K562 (cell line): Measurements from ENCODE around the gene TXNDC8. TPM values are rescaled to one million over a fixed set of nuclear protein-coding genes. Genes with fewer than 3 reads are reported as not detected.

Experiments
- BCLAF1 ChIP-seq, 2 experiments: fragments of 450-650 bp in 1 of 2; IDR thresholded peaks; 2 replicates each; pipeline ENCODE4 v1.6.1; 2011 to 2017; ENCODE audit warnings: low read depth in 2 of 2, antibody characterized with exemption in 1 of 2, borderline replicate concordance in 1 of 2, low read length in 1 of 2, mild to moderate bottlenecking in 1 of 2, mixed read lengths in 1 of 2; ENCODE audit not compliant: control insufficient read depth in 1 of 2
- BHLHE40 ChIP-seq: IDR thresholded peaks from 2 replicates; pipeline ENCODE4 v1.6.1; 2011; ENCODE audit warnings: low read length, improper control_type of control experiment
- BRD9 ChIP-seq: fragments of 450-650 bp; IDR thresholded peaks from 2 replicates; pipeline ENCODE4 v1.6.1; 2018; ENCODE audit warnings: low read depth; ENCODE audit not compliant: partially characterized antibody
- CBX3 ChIP-seq, 2 experiments: IDR thresholded peaks; 1 replicate in 1 of 2; 2 replicates in 1 of 2; pipeline ENCODE4 v1.6.1; 2012; ENCODE audit warnings: inconsistent platforms in 2 of 2, low read length in 2 of 2, borderline replicate concordance in 1 of 2, control low read depth in 1 of 2
- CHD1 ChIP-seq: fragments of 200-600 bp; sonication (generic); IDR thresholded peaks from one replicate; pipeline ENCODE4 v1.6.1; 2012; ENCODE audit warnings: mild to moderate bottlenecking, moderate library complexity, low read length, inconsistent platforms
- CREB3 ChIP-seq: fragments of 450-650 bp; conservative IDR thresholded peaks from 2 replicates; pipeline ENCODE4 v1.6.1; 2016; ENCODE audit warnings: missing genetic modification characterization, low read depth, mild to moderate bottlenecking, missing compliant biosample characterization, moderate library complexity
- HNRNPLL ChIP-seq: fragments of 200-400 bp; formaldehyde crosslinking; IDR thresholded peaks from 2 replicates; pipeline ENCODE4 v1.6.1; 2017; ENCODE audit warnings: low read length, low read depth, mild to moderate bottlenecking; ENCODE audit not compliant: poor library complexity, severe bottlenecking
- LCOR ChIP-seq: sonication (generic); formaldehyde crosslinking; IDR thresholded peaks from 2 replicates; pipeline ENCODE4 v1.8.0; 2022; ENCODE audit warnings: mild to moderate bottlenecking, missing genetic modification reagents
- POLR2B ChIP-seq: fragments of 450-650 bp; IDR thresholded peaks from 2 replicates; pipeline ENCODE4 v1.6.1; 2018; ENCODE audit warnings: low read depth; ENCODE audit not compliant: partially characterized antibody
- RHOXF2B ChIP-seq: fragments of 250-450 bp; sonication (Bioruptor Pico); conservative IDR thresholded peaks from 2 replicates; pipeline ENCODE4 v1.5.1; 2021
- SOX6 ChIP-seq: fragments of 450-650 bp; IDR thresholded peaks from 2 replicates; pipeline ENCODE4 v1.6.1; 2014; ENCODE audit warnings: mild to moderate bottlenecking
- ZNF57 ChIP-seq: fragments of 450-650 bp; formaldehyde crosslinking; IDR thresholded peaks from 2 replicates; pipeline ENCODE4 v1.4.0; 2020; ENCODE audit warnings: mild to moderate bottlenecking, moderate library complexity
- polyA plus RNA-seq, 8 experiments: library from polyadenylated mRNA; depleted of rRNA in 4 of 8; stranded (reverse) in 5 of 8; unstranded in 3 of 8; fragments of >200 nt; fragmentation: Nextera tagmentation in 2 of 8; fragmentation: Illumina TruSeq in 1 of 8; extraction: Ambion mirVana in 2 of 8; extraction: Trizol in 1 of 8; gene quantifications; 2 replicates each; pipeline versions ENCODE4 v1.2.1 to v1.2.3, GENCODE V29; 2011 to 2014; ENCODE audit warnings: inconsistent platforms in 1 of 8, missing spikeins in 1 of 8
- total RNA-seq, 7 experiments: library from RNA; depleted of rRNA in 6 of 7; stranded (reverse); fragments of >200 nt in 6 of 7; fragmentation: Illumina TruSeq in 2 of 7; extraction: Trizol in 2 of 7; gene quantifications; 2 replicates each; pipeline versions ENCODE4 v1.2.1 to v1.2.3, GENCODE V29; 2011 to 2021; ENCODE audit warnings: low replicate concordance in 1 of 7
- TF ChIP-seq, protein P1 (sequence below): fragments of 250-450 bp; sonication (Bioruptor Pico); IDR thresholded peaks from 2 replicates; pipeline ENCODE4 v1.5.0; 2020; ENCODE audit warnings: mild to moderate bottlenecking, borderline replicate concordance
- TF ChIP-seq, protein P2 (sequence below), 2 experiments: fragments of 450-650 bp; conservative IDR thresholded peaks; 2 replicates each; pipeline ENCODE4 v1.6.1; 2017; ENCODE audit warnings: mild to moderate bottlenecking in 2 of 2, moderate library complexity in 2 of 2
- TF ChIP-seq, protein P3 (sequence below): fragments of 250-450 bp; sonication (Bioruptor Pico); IDR thresholded peaks from 2 replicates; pipeline ENCODE4 v1.8.0; 2022; ENCODE audit warnings: moderate library complexity, mild to moderate bottlenecking, inconsistent platforms
- TF ChIP-seq, protein P4 (sequence below): sonication (generic); formaldehyde crosslinking; IDR thresholded peaks from 2 replicates; pipeline ENCODE4 v1.8.0; 2023; ENCODE audit warnings: mild to moderate bottlenecking, missing genetic modification reagents

Gene TXNDC8
- total and polyA plus RNA-seq, 9 of the 15 experiments (the other 6 are each of a cell fraction or from before 2014, with no cell fraction given) = not detected

GRCh38 chr9:110257097-110257841 is 80.4 kb downstream of the TXNDC8 start (continued):
- TF ChIP-seq RHOXF2B (CRISPR knock-in tag) (0 out of 2 replicates have a peak, but pooled peaks have one; percentile 67), HNRNPLL (peak; percentile 5), CHD1 (peak; percentile 70), BHLHE40 (no peak), BRD9 (peak; percentile 90), ZNF57 (CRISPR knock-in tag) (0 out of 2 replicates have a peak, but pooled peaks have one; percentile 2), CREB3 (0 out of 2 replicates have a peak, but pooled peaks have one; percentile 62), BCLAF1 (IDR thresholded peaks at IDR 0.05; ENCODE audit: borderline replicate concordance in 1 of 2, control insufficient read depth in 1 of 2, low read depth in 2 of 2, low read length in 1 of 2) (no peak), SOX6 (0 out of 2 replicates have a peak, but pooled peaks have one; percentile 0), POLR2B (peak; percentile 74), CBX3 (IDR thresholded peaks at IDR 0.05; ENCODE audit: borderline replicate concordance in 1 of 2, low read length in 2 of 2) (peak in 1 of 2 experiments; percentile 53; a peak in 1 of 3 replicates), LCOR (0 out of 2 replicates have a peak, but pooled peaks have one; percentile 7)
- TF ChIP-seq, protein P1, sequence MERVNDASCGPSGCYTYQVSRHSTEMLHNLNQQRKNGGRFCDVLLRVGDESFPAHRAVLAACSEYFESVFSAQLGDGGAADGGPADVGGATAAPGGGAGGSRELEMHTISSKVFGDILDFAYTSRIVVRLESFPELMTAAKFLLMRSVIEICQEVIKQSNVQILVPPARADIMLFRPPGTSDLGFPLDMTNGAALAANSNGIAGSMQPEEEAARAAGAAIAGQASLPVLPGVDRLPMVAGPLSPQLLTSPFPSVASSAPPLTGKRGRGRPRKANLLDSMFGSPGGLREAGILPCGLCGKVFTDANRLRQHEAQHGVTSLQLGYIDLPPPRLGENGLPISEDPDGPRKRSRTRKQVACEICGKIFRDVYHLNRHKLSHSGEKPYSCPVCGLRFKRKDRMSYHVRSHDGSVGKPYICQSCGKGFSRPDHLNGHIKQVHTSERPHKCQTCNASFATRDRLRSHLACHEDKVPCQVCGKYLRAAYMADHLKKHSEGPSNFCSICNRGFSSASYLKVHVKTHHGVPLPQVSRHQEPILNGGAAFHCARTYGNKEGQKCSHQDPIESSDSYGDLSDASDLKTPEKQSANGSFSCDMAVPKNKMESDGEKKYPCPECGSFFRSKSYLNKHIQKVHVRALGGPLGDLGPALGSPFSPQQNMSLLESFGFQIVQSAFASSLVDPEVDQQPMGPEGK = peak; percentile 85; the same call in 1 of the 2 replicates
- TF ChIP-seq, protein P2, sequence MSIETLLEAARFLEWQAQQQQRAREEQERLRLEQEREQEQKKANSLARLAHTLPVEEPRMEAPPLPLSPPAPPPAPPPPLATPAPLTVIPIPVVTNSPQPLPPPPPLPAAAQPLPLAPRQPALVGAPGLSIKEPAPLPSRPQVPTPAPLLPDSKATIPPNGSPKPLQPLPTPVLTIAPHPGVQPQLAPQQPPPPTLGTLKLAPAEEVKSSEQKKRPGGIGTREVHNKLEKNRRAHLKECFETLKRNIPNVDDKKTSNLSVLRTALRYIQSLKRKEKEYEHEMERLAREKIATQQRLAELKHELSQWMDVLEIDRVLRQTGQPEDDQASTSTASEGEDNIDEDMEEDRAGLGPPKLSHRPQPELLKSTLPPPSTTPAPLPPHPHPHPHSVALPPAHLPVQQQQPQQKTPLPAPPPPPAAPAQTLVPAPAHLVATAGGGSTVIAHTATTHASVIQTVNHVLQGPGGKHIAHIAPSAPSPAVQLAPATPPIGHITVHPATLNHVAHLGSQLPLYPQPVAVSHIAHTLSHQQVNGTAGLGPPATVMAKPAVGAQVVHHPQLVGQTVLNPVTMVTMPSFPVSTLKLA (conservative IDR thresholded peaks at IDR 0.05) = peak; percentile 15 to 72; a peak in 2 of 4 replicates
- TF ChIP-seq, protein P3, sequence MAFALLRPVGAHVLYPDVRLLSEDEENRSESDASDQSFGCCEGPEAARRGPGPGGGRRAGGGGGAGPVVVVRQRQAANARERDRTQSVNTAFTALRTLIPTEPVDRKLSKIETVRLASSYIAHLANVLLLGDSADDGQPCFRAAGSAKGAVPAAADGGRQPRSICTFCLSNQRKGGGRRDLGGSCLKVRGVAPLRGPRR (CRISPR knock-in tag) = 0 out of 2 replicates have a peak, but pooled peaks have one; percentile 50
- TF ChIP-seq, protein P4, sequence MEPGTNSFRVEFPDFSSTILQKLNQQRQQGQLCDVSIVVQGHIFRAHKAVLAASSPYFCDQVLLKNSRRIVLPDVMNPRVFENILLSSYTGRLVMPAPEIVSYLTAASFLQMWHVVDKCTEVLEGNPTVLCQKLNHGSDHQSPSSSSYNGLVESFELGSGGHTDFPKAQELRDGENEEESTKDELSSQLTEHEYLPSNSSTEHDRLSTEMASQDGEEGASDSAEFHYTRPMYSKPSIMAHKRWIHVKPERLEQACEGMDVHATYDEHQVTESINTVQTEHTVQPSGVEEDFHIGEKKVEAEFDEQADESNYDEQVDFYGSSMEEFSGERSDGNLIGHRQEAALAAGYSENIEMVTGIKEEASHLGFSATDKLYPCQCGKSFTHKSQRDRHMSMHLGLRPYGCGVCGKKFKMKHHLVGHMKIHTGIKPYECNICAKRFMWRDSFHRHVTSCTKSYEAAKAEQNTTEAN (CRISPR knock-in tag) = no peak
